K562 (cell line): ENCODE results near the gene B3GALT4. TPM values are rescaled to one million over a fixed set of nuclear protein-coding genes. Genes with fewer than 3 reads are reported as not detected.
A peak's percentile ranks its signal among the peaks of the same experiment; 100 is the strongest.

Source experiments
- ATF7 ChIP-seq: fragments of 450-650 bp; IDR thresholded peaks from 2 replicates; pipeline ENCODE4 v1.7.1; 2014; ENCODE audit warnings: mild to moderate bottlenecking, moderate library complexity
- ELF4 ChIP-seq: fragments of 450-650 bp; formaldehyde crosslinking; IDR thresholded peaks from 2 replicates; pipeline ENCODE4 v1.4.0; 2022; ENCODE audit warnings: missing genetic modification characterization
- EP400 ChIP-seq: fragments of 450-650 bp; IDR thresholded peaks from 2 replicates; pipeline ENCODE4 v1.6.1; 2017; ENCODE audit warnings: antibody characterized with exemption, mild to moderate bottlenecking, moderate library complexity
- ESRRB ChIP-seq: fragments of 250-450 bp; sonication (Bioruptor Pico); IDR thresholded peaks from 2 replicates; pipeline ENCODE4 v1.5.0; 2020; ENCODE audit warnings: mild to moderate bottlenecking, moderate library complexity, borderline replicate concordance
- HDAC3 ChIP-seq: fragments of 450-650 bp; IDR thresholded peaks from 2 replicates; pipeline ENCODE4 v1.6.1; 2018; ENCODE audit warnings: borderline replicate concordance, mild to moderate bottlenecking, moderate library complexity; ENCODE audit not compliant: partially characterized antibody
- NCOA4 ChIP-seq: fragments of 450-650 bp; IDR thresholded peaks from 2 replicates; pipeline ENCODE4 v1.6.1; 2018; ENCODE audit warnings: mild to moderate bottlenecking; ENCODE audit not compliant: partially characterized antibody
- NFE2L1 ChIP-seq: fragments of 450-650 bp; IDR thresholded peaks from 2 replicates; pipeline ENCODE4 v1.6.1; 2016; ENCODE audit warnings: missing genetic modification characterization, low read depth, mild to moderate bottlenecking, missing compliant biosample characterization, moderate library complexity, borderline replicate concordance
- NR2C2 ChIP-seq, 2 experiments: fragments of 200-800 bp in 1 of 2; sonication (Bioruptor generic) in 1 of 2; sonication (generic) in 1 of 2; formaldehyde crosslinking in 1 of 2; IDR thresholded peaks; 2 replicates each; pipeline versions ENCODE4 v1.6.1 to v1.8.0; 2016 to 2022; ENCODE audit warnings: mild to moderate bottlenecking in 1 of 2, missing compliant biosample characterization in 1 of 2, missing genetic modification characterization in 1 of 2, missing genetic modification reagents in 1 of 2
- SMARCA4 ChIP-seq: fragments of 450-650 bp; IDR thresholded peaks from 2 replicates; pipeline ENCODE4 v1.6.1; 2016
- SNIP1 ChIP-seq: fragments of 450-650 bp; IDR thresholded peaks from 2 replicates; pipeline ENCODE4 v1.7.1; 2017; ENCODE audit warnings: low read depth, mild to moderate bottlenecking
- polyA plus RNA-seq, 8 experiments: library from polyadenylated mRNA; depleted of rRNA in 4 of 8; stranded (reverse) in 5 of 8; unstranded in 3 of 8; fragments of >200 nt; fragmentation: Nextera tagmentation in 2 of 8; fragmentation: Illumina TruSeq in 1 of 8; extraction: Ambion mirVana in 2 of 8; extraction: Trizol in 1 of 8; gene quantifications; 2 replicates each; pipeline versions ENCODE4 v1.2.1 to v1.2.3, GENCODE V29; 2011 to 2014; ENCODE audit warnings: inconsistent platforms in 1 of 8, missing spikeins in 1 of 8
- total RNA-seq, 7 experiments: library from RNA; depleted of rRNA in 6 of 7; stranded (reverse); fragments of >200 nt in 6 of 7; fragmentation: Illumina TruSeq in 2 of 7; extraction: Trizol in 2 of 7; gene quantifications; 2 replicates each; pipeline versions ENCODE4 v1.2.1 to v1.2.3, GENCODE V29; 2011 to 2021; ENCODE audit warnings: low replicate concordance in 1 of 7
- TF ChIP-seq, protein P1 (sequence below), 3 experiments: fragments of 200-800 bp in 1 of 3; fragments of 250-450 bp in 1 of 3; fragments of 450-650 bp in 1 of 3; sonication (Bioruptor Pico) in 1 of 3; sonication (Bioruptor generic) in 1 of 3; formaldehyde crosslinking in 1 of 3; IDR thresholded peaks; 2 replicates each; pipeline versions ENCODE4 v1.6.1 to v1.8.0; 2016 to 2022; ENCODE audit warnings: mild to moderate bottlenecking in 2 of 3, missing genetic modification characterization in 2 of 3, missing compliant biosample characterization in 1 of 3, moderate library complexity in 1 of 3
- TF ChIP-seq, protein P2 (sequence below), 2 experiments: fragments of 450-650 bp; IDR thresholded peaks; 2 replicates each; pipeline ENCODE4 v1.6.1; 2018; ENCODE audit warnings: mild to moderate bottlenecking in 2 of 2, low read depth in 1 of 2; ENCODE audit not compliant: partially characterized antibody in 2 of 2
- TF ChIP-seq, protein P3 (sequence below): fragments of 250-450 bp; sonication (Bioruptor Pico); IDR thresholded peaks from 2 replicates; pipeline ENCODE4 v1.4.0; 2020; ENCODE audit warnings: borderline replicate concordance
- TF ChIP-seq, protein P4 (sequence below): fragments of 450-650 bp; formaldehyde crosslinking; IDR thresholded peaks from 2 replicates; pipeline ENCODE4 v1.4.0; 2020; ENCODE audit warnings: mild to moderate bottlenecking, moderate library complexity

B3GALT4 gene
- total and polyA plus RNA-seq, 9 of the 15 experiments (the other 6 are each of a cell fraction or from before 2014, with no cell fraction given): 0.11 to 1.3 (median 0.53) TPM; not detected in 1

DNA sequence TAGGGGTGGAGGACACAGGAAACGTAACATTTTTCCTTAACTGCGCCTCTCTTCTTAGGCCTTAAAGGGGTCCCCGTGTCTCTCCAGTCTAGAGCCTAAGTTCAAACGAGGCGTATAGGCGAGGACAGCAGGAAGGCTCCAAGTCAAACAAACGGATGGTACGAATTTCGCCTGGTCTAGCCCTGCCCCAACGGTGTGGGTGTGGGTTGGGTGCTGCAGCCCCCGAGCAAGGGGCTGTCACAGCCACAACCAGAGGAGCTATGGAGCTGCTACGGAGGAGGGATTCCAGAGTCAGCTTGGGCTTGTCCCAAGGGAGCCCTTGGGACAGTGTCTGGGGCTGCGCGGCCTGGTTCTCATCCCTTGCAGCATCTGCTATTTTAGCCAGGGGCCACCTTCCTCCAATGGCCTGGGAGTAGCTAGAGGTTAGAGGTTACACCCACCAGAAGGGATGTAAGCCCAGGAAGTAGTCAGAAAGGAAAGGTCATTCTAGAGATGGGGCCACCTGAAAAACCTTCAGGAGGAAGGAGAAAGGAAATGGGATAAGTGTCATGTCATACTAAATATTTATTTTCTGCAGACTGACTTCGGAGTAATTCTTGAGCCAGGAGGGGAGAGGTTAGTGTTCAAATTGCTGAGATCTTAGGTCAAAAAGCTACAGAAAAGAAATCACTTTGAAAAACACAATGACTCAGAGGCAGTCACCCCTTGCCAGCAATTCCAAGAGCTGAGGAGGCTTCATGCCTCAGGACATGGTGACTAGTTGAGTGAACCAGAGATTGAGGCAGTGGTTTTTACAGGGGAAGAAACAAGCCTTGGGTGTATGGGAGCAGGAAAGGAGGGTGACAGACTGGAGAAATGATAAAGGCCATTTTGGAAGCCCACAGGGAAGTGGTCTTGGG lies 26.9 kb upstream of the B3GALT4 start (continued):
- TF ChIP-seq, protein P1, sequence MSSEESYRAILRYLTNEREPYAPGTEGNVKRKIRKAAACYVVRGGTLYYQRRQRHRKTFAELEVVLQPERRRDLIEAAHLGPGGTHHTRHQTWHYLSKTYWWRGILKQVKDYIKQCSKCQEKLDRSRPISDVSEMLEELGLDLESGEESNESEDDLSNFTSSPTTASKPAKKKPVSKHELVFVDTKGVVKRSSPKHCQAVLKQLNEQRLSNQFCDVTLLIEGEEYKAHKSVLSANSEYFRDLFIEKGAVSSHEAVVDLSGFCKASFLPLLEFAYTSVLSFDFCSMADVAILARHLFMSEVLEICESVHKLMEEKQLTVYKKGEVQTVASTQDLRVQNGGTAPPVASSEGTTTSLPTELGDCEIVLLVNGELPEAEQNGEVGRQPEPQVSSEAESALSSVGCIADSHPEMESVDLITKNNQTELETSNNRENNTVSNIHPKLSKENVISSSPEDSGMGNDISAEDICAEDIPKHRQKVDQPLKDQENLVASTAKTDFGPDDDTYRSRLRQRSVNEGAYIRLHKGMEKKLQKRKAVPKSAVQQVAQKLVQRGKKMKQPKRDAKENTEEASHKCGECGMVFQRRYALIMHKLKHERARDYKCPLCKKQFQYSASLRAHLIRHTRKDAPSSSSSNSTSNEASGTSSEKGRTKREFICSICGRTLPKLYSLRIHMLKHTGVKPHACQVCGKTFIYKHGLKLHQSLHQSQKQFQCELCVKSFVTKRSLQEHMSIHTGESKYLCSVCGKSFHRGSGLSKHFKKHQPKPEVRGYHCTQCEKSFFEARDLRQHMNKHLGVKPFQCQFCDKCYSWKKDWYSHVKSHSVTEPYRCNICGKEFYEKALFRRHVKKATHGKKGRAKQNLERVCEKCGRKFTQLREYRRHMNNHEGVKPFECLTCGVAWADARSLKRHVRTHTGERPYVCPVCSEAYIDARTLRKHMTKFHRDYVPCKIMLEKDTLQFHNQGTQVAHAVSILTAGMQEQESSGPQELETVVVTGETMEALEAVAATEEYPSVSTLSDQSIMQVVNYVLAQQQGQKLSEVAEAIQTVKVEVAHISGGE (CRISPR knock-in tag; IDR thresholded peaks at IDR 0.05): 0 out of 6 replicates have a peak, but pooled peaks of 1 of the 3 experiments have one; percentile 6
- no peak for TF ChIP-seq ATF7
- TF ChIP-seq, protein P2, sequence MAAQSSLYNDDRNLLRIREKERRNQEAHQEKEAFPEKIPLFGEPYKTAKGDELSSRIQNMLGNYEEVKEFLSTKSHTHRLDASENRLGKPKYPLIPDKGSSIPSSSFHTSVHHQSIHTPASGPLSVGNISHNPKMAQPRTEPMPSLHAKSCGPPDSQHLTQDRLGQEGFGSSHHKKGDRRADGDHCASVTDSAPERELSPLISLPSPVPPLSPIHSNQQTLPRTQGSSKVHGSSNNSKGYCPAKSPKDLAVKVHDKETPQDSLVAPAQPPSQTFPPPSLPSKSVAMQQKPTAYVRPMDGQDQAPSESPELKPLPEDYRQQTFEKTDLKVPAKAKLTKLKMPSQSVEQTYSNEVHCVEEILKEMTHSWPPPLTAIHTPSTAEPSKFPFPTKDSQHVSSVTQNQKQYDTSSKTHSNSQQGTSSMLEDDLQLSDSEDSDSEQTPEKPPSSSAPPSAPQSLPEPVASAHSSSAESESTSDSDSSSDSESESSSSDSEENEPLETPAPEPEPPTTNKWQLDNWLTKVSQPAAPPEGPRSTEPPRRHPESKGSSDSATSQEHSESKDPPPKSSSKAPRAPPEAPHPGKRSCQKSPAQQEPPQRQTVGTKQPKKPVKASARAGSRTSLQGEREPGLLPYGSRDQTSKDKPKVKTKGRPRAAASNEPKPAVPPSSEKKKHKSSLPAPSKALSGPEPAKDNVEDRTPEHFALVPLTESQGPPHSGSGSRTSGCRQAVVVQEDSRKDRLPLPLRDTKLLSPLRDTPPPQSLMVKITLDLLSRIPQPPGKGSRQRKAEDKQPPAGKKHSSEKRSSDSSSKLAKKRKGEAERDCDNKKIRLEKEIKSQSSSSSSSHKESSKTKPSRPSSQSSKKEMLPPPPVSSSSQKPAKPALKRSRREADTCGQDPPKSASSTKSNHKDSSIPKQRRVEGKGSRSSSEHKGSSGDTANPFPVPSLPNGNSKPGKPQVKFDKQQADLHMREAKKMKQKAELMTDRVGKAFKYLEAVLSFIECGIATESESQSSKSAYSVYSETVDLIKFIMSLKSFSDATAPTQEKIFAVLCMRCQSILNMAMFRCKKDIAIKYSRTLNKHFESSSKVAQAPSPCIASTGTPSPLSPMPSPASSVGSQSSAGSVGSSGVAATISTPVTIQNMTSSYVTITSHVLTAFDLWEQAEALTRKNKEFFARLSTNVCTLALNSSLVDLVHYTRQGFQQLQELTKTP (IDR thresholded peaks at IDR 0.05; ENCODE audit: low read depth in 1 of 2, partially characterized antibody in 2 of 2): no peak
- TF ChIP-seq, protein P3, sequence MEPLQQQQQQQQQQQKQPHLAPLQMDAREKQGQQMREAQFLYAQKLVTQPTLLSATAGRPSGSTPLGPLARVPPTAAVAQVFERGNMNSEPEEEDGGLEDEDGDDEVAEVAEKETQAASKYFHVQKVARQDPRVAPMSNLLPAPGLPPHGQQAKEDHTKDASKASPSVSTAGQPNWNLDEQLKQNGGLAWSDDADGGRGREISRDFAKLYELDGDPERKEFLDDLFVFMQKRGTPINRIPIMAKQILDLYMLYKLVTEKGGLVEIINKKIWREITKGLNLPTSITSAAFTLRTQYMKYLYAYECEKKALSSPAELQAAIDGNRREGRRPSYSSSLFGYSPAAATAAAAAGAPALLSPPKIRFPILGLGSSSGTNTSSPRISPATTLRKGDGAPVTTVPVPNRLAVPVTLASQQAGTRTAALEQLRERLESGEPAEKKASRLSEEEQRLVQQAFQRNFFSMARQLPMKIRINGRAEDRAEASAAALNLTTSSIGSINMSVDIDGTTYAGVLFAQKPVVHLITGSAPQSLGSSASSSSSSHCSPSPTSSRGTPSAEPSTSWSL (CRISPR knock-in tag): 0 out of 2 replicates have a peak, but pooled peaks have one; percentile 14
- TF ChIP-seq NFE2L1 (tag): no peak
- TF ChIP-seq ELF4 (CRISPR knock-in tag): peak; percentile 37; the same call in 1 of the 2 replicates
- TF ChIP-seq SMARCA4: peak; percentile 42; the same call in 1 of the 2 replicates
- TF ChIP-seq EP400: 0 out of 2 replicates have a peak, but pooled peaks have one; percentile 3
- 0 out of 2 replicates have a peak, but pooled peaks have one; percentile 12 for TF ChIP-seq SNIP1
- TF ChIP-seq HDAC3: no peak
- no peak for TF ChIP-seq ESRRB (CRISPR knock-in tag)
- no peak for TF ChIP-seq NCOA4
- TF ChIP-seq NR2C2 (CRISPR knock-in tag; IDR thresholded peaks at IDR 0.05): no peak; the same call in 1 of the 2 replicates
- TF ChIP-seq NR2C2 (tag; IDR thresholded peaks at IDR 0.05): peak; percentile 86
- TF ChIP-seq, protein P4, sequence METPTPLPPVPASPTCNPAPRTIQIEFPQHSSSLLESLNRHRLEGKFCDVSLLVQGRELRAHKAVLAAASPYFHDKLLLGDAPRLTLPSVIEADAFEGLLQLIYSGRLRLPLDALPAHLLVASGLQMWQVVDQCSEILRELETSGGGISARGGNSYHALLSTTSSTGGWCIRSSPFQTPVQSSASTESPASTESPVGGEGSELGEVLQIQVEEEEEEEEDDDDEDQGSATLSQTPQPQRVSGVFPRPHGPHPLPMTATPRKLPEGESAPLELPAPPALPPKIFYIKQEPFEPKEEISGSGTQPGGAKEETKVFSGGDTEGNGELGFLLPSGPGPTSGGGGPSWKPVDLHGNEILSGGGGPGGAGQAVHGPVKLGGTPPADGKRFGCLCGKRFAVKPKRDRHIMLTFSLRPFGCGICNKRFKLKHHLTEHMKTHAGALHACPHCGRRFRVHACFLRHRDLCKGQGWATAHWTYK (CRISPR knock-in tag): 0 out of 2 replicates have a peak, but pooled peaks have one; percentile 60
